HG03064 (cell line): ENCODE results near the gene CASK.
A peak's percentile ranks its signal among the peaks of the same experiment; 100 is the strongest.
"Not testable (repeated sequence)": the region's sequence is repeated elsewhere in the genome, so short reads cannot be mapped to it uniquely, and the experiment has no call there.

Experiments used
- ATAC-seq: cut with Tn5 transposase; IDR thresholded peaks from one replicate; pipeline ENCODE4 v1.9.1; 2021; ENCODE audit warnings: low read depth; ENCODE audit not compliant: unreplicated experiment

Gene CASK

GRCh38 chrX:41750716-41751115 lies 172.6 kb downstream of the CASK start:
- ATAC-seq = no peak

DNA sequence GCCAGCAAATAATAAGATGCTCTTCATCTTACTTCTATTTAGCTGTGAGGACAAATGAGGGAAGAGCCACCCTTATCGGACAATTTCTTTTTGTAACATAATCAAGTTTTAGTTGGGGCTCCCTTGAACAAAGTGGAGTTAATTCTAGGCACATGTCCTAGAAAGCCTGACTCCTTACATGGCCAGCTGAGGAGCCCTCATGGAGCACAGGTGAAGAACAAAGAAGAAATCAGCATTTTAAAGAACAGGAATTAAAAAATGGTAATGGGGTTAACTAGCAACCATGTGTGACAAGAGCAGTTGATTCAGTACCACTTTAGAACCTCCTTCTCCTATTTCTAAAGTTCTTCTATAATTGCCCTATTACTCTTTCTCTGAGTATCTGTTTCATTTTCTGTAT lies 183.5 kb downstream of the CASK start:
- ATAC-seq = no peak

GRCh38 chrX:41737065-41737464 lies 186.3 kb downstream of the CASK start:
- no peak for ATAC-seq

DNA sequence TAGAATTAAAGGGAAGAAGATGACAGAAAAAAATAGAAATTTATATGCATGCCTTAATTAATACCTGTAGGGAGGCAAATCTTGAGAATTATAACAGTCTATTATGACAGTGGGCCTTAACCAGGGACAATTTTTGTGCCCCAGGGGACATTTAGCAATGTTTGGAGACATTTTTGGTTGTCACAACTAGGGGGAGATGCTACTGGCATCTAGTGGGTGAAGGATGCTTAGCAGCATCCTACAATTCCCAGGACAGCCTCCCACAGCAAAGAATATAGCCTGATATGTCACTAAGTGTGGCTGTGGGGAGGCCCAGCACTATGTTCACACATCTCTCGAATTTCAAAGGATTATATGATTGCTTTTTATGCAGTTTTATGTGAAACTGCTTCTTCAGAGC lies 188.8 kb downstream of the CASK start:
- no peak for ATAC-seq

- peak; percentile 96 for ATAC-seq
Observed at GRCh38 chrX:41733939-41734338, 189.4 kb downstream of the CASK start.

DNA sequence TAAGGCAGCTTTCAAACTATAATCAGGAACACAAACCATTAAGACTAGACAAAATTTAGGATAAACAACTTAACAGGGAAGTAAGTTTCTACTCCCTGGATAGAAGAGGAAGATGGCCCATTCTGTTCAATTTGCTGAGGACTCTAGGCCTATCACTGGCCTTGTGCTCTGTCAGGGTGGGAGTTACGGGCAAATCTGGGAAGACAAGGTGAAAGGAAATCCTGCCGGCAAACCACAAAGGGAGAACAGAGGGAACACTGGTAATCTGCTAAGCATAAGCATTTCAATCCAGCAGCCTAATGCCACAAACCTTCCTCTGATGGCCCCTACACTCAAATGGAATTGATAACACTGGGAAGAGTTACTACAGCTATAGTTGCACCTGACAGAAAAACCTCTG lies 191.1 kb downstream of the CASK start:
- no peak for ATAC-seq

GRCh38 chrX:41730081-41730480 lies 193.3 kb downstream of the CASK start:
- no peak for ATAC-seq

DNA sequence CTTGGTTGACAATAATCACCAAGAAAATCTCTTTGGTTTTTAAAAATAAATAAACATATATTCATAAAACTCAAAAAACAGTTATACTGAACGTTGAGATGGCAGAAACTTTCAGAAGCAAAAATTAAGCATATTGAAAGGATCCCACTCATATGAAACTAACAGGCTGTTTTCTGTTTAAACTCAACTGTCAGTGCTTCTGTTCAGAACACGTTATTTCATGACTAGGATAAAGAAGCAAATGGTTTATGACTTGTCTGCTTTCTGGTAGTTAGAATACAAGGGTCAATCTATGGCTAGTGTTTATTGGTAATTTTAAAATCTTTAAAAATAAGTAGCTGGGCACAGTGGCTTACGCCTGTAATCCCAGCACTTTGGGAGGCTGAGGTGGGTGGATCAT lies 195.2 kb downstream of the CASK start:
- ATAC-seq = no peak

GRCh38 chrX:41723826-41724225 lies 199.5 kb downstream of the CASK start, which contains the start of gene GPR82:
TSS of gene GPR82 (plus strand) at chrX:41724181. CDS start at chrX:41727027, 2,846 bp downstream.
- ATAC-seq = no peak

DNA sequence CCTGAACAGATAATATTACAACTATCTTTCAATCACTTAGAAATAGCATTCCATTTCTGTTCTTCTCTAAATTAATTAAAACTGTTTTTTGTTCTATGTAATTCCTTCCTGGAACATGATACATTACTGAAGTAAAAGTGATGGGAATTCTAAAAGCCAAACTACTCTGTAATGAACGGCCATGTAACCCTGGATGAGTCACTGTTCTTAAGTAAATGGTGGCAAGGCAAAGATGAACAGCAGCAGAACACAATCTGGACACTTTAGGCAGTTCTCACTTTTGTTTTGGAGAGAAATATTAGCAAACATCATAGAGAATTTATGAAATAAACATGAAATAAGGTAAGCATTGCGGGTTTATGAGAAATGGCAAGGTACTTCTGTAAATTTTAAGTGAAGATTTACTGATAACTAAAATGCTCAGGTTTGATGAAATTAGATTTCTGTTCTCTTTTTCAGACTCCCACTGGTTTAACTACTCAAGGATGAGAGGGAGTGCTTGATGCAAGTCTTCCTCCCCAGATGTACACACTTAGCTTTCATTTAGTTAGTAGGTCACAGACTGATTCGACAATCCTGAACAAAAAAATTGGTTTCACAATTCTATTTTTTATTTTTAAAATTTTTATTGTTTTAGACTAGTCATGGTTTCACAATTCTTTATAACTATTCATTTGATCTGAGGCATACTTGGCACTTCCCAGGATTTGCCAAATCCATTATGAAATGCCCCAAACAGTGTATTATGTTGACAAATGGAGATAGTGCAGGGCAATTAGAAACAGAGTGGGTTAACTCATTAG lies 200.3 kb downstream of the CASK start:
- ATAC-seq = no peak

DNA sequence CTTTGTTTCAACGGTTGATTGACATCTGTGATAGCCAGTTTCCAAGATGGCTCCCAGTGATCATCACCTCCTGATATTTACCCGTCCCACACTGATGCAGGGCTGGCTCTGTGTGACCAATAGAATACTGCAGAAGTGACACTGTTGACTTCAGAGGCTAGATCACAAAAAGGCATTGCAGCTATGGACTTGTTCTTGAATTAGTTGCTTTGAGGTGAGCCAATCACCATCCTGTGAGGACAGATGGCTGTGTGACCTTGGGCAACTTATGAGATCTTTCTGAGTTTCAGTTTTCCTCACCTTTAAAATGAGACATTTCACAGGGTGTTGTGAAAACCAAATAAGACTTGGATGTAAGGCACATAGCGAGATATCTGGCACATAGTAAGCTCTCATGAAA lies 201.1 kb downstream of the CASK start:
- ATAC-seq = no peak

GRCh38 chrX:41721590-41721989 lies 201.8 kb downstream of the CASK start:
- no peak for ATAC-seq

DNA sequence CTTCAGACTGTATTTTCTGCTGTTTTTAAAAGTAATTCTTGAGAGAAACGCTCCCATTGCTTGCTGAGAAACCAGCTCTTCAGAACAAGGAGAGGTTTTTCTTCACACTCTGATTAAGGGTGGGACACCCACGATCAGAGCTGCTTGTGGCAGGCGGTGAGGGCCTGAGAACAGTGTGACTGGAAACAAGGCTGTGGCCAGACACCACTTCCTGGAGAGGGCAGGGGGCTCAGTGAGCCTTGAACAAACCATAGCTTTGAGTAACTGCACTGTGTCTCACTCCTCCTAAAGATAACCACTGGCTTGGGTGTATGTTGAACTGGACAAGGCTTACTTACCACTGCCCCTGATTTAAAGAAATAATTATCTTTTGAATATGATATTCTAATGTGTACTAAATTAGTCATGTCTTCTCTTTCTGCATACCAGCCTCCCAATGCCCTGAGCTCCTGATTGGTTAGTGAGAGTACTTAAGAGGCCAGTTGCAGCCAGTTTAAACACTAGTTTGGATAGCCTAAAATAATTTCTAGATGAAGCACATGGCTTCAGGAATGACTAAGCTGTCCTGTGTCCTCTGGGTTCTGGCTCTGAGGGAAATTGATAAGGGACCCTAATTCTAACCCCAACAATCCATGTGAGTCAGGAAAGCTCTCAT lies 203.1 kb downstream of the CASK start:
- ATAC-seq = peak; percentile 79

- not testable (repeated sequence) for ATAC-seq
Observed at GRCh38 chrX:41719610-41720009, 203.7 kb downstream of the CASK start.

GRCh38 chrX:41718481-41719235 lies 204.7 kb downstream of the CASK start:
- ATAC-seq = no peak

- ATAC-seq = no peak
Observed at GRCh38 chrX:41716767-41717473, 206.4 kb downstream of the CASK start.

DNA sequence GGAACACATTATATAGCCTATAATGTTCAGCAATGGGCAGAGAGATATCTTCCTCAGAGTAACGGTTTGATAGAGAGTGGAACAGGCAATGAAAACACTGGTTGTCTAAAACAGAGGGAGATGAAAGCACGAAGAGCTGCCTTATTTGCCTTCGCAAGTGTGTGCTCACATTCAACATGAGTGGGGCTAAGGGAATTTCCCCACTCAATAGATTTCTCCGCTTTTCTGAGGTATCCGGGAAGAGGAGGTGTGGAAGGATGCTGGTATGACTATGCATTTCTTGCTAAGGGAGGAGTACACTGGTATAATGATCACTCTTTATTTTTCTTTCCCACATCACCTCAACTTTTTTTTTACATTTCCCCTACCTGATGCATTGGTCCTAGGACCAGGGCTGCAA lies 207.1 kb downstream of the CASK start:
- ATAC-seq = no peak

DNA sequence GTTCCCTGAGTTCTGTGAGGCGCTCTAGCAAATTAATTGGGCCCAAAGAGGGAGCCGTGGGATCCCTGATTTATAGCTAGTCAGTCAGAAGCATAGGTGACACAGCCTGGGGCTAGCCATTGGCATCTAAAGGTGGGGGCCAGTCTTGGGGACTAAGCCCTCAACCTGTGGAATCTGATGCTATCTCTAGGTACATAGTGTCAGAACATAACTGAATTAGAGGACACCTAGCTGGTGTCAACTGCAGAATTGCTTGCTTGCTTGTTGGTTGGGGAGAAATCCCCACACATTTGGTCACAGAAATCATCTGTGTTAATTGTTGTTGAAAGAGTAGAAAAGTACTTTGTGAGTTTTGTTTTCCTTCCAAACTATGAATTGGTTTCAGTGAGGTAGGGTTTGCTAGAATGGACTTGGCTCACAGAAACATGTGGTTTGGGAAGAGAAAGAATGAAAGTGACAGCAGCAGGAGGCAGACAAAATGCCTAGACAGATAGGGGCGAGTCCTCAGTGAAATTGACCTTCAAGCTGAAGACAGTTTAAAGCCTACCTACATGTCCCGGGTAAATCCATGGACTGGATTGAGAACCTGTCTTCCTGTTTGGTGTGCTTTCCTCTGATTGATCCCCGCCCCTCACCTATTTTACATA lies 212.2 kb downstream of the CASK start:
- ATAC-seq = no peak

- no peak for ATAC-seq
Observed at GRCh38 chrX:41708486-41708885, 214.9 kb downstream of the CASK start.

GRCh38 chrX:41707218-41707617 lies 216.1 kb downstream of the CASK start:
- no peak for ATAC-seq
